ENCODE data around the gene PHYKPL.

DNA sequence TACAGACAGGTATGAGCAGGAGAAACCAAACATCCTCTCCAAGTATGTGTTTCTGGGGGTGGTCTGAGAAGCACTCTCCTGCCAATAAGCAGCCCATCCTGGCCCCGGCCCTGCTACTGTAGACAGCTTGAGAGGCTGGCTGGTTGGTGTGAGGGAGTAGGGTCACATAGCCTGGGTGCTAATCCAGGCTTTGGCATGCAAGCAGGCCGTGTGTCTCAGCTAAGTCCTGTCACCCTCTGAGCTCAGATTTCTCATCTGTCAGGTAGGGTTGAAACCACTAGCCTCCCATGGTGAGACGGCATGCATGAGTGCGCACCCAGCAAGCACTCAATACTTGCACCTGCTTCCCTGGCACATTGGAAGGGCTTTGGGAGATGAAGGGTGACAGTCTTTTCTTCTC lies 49.8 kb upstream of the PHYKPL start:
- TF ChIP-seq, protein P1, sequence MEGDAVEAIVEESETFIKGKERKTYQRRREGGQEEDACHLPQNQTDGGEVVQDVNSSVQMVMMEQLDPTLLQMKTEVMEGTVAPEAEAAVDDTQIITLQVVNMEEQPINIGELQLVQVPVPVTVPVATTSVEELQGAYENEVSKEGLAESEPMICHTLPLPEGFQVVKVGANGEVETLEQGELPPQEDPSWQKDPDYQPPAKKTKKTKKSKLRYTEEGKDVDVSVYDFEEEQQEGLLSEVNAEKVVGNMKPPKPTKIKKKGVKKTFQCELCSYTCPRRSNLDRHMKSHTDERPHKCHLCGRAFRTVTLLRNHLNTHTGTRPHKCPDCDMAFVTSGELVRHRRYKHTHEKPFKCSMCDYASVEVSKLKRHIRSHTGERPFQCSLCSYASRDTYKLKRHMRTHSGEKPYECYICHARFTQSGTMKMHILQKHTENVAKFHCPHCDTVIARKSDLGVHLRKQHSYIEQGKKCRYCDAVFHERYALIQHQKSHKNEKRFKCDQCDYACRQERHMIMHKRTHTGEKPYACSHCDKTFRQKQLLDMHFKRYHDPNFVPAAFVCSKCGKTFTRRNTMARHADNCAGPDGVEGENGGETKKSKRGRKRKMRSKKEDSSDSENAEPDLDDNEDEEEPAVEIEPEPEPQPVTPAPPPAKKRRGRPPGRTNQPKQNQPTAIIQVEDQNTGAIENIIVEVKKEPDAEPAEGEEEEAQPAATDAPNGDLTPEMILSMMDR (conservative IDR thresholded peaks at IDR 0.05; ENCODE audit: low read depth, low read length), result no peak
- no peak for TF ChIP-seq EZH2 (IDR thresholded peaks at IDR 0.05; ENCODE audit: borderline replicate concordance, low read depth, low read length, poor library complexity, severe bottlenecking)
